Psoas muscle (tissue), 8 donors: ENCODE results near the gene MUC4. TPM values are rescaled to one million over a fixed set of nuclear protein-coding genes. Genes with fewer than 3 reads are reported as not detected.

ENCODE experiments used
- ATAC-seq, 4 donors: fragments of 200-7000 bp; cut with Tn5 transposase; one replicate each; pipeline ENCODE4 v1.9.1; 2020; ENCODE audit warnings: moderate library complexity in 3 of 4, mild to moderate bottlenecking in 2 of 4
- DNase-seq, 2 donors: peaks; one replicate each; pipeline ENCODE4 v3.0.0-alpha.2; 2020
- H3K27ac ChIP-seq: fragments of 200-600 bp; one replicate; pipeline ENCODE4 v1.8.0; 2022
- H3K27me3 ChIP-seq, 3 donors: fragments of 200-600 bp in 1 of 3; one replicate each; pipeline versions ENCODE4 v1.6.1 to v1.8.0; 2013 to 2022; ENCODE audit warnings: low read length in 2 of 3, mild to moderate bottlenecking in 2 of 3, moderate library complexity in 1 of 3; ENCODE audit not compliant: insufficient read depth in 3 of 3
- H3K36me3 ChIP-seq, 2 donors: fragments of 200-600 bp in 1 of 2; one replicate each; pipeline versions ENCODE4 v1.6.1 to v1.8.0; 2013 to 2022; ENCODE audit warnings: low read depth in 1 of 2, mild to moderate bottlenecking in 1 of 2, moderate library complexity in 1 of 2; ENCODE audit not compliant: insufficient read depth in 1 of 2
- H3K4me1 ChIP-seq: fragments of 200-600 bp; one replicate; pipeline ENCODE4 v1.8.0; 2022
- H3K4me3 ChIP-seq: fragments of 200-600 bp; one replicate; pipeline ENCODE4 v1.8.0; 2022; ENCODE audit warnings: mild to moderate bottlenecking
- H3K9me3 ChIP-seq: fragments of 200-600 bp; one replicate; pipeline ENCODE4 v1.8.0; 2022
- WGBS, 3 donors: extraction: QIAGEN DNeasy Blood & Tissue Kit; methylation state at CpG; one replicate each; pipeline versions ENCODE4 v1.1.6 to v1.1.7; 2013; 5-methylcytosine and 5-hydroxymethylcytosine counted together
- intact Hi-C, 2 donors: fragments of 100-400 bp; cut with DNase I; formaldehyde crosslinking; loops; one replicate each; pipeline versions ENCODE4 v1.11.0 to v1.14.2; 2022
- polyA plus RNA-seq, 3 donors: library from polyadenylated mRNA; stranded (reverse); fragments of 200-250 nt; gene quantifications; one replicate each; pipeline ENCODE4 v1.2.3, GENCODE V29; 2013
- total RNA-seq, 4 donors: library from RNA; stranded (reverse); fragmentation: NEBNext Ultra II Directional in 2 of 4; extraction: Animal tissue kit (Norgen Biotek cat#: 25700) in 2 of 4; gene quantifications; one replicate each; pipeline versions ENCODE4 v1.2.1 to v1.2.4, GENCODE V29; 2021 to 2023
- TF ChIP-seq, protein P1 (sequence below): fragments of 200-600 bp; IDR thresholded peaks from one replicate; pipeline ENCODE4 v1.8.0; 2022; ENCODE audit warnings: antibody characterized with exemption
- donor health status: healthy with polysubstance abuse.
- donor health status: DM: no; HTN: no; CAD: no; lungs with moderate emphysema.
- donor health status: Bipolar disorder and iron deficiency.
- donor health status: healthy.
- donor health status: DM: yes; HTN: yes; CAD: no.
- donor health status: DM: no; HTN: no; CAD: no.
- donor health status: DM: no; HTN: no; CAD: no.
- donor health status: DM: yes; HTN: yes; CAD: no.

MUC4 gene
- total and polyA plus RNA-seq, 7 donors: 0.01 to 0.08 (median 0.02) TPM; not detected in 4

DNA sequence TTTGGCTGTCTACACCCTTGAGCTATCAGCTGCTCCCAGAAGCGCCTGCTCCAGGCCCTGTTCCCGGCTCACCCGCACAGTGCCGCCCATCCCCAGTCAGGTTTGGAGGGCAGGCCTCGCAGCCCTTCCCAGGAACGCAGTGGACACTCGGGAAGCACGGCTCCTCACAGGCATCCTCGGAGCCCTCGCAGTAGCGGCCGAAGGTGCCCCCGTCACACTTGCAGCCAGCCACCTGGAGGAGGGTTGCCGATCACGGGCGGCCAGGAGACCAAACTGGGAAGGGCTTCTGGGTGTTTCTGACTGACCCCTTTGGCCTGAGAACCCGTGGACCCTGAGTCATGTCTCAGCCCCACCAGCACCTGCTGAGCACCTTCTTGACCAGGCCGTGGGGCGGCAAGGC, 57.6 kb downstream of the MUC4 start:
- DNase-seq: no peak
- H3K4me1 ChIP-seq: no peaks in the 10 kb centered on the region
- no peak overlapping the region for H3K27ac ChIP-seq
- TF ChIP-seq, protein P1, sequence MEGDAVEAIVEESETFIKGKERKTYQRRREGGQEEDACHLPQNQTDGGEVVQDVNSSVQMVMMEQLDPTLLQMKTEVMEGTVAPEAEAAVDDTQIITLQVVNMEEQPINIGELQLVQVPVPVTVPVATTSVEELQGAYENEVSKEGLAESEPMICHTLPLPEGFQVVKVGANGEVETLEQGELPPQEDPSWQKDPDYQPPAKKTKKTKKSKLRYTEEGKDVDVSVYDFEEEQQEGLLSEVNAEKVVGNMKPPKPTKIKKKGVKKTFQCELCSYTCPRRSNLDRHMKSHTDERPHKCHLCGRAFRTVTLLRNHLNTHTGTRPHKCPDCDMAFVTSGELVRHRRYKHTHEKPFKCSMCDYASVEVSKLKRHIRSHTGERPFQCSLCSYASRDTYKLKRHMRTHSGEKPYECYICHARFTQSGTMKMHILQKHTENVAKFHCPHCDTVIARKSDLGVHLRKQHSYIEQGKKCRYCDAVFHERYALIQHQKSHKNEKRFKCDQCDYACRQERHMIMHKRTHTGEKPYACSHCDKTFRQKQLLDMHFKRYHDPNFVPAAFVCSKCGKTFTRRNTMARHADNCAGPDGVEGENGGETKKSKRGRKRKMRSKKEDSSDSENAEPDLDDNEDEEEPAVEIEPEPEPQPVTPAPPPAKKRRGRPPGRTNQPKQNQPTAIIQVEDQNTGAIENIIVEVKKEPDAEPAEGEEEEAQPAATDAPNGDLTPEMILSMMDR: no peak
- no peaks in the 10 kb centered on the region for H3K36me3 ChIP-seq
- peaks cover 0 to 23% (median 15%) of the 10 kb centered on the region in 3 donors for H3K27me3 ChIP-seq
- no peak overlapping the region for H3K4me3 ChIP-seq
- ATAC-seq: no peak
- H3K9me3 ChIP-seq: no peaks in the 10 kb centered on the region
- intact Hi-C loops: no loop called here
- 91 to 97% (median 94%) methylated on average over 19 of the region's 19 CpGs for WGBS, 3 donors

DNA sequence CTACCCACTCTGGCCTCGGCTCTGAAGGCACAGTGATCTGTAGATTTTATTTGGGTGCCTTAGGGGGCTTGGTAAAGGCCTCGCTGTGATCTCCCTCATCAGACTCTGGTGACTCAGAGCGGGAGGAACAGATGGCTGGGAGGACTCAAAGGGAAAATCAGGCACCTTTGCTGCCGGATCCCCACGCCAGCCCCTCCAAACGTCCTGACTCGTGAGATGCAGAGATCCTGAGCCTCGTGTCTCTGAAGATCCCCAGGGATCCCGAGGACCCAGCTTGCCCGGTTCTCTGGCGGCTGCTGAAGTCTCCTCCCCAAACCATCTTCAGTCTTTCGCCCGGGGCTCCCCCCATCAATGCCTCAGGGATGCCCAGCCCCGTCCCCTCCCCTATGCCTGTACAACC, 58.1 kb downstream of the MUC4 start:
- DNase-seq (peak in 1 of 2 donors; percentile 32), ATAC-seq (no peak)
- H3K27me3 ChIP-seq: peaks cover 0 to 17% (median 10%) of the 10 kb centered on the region in 3 donors
- no peaks in the 10 kb centered on the region for H3K9me3 ChIP-seq
- TF ChIP-seq, protein P1: no peak
- H3K4me3 ChIP-seq: no peak overlapping the region
- no peaks in the 10 kb centered on the region for H3K36me3 ChIP-seq
- intact Hi-C loops: no loop called here
- H3K27ac ChIP-seq: no peak overlapping the region
- H3K4me1 ChIP-seq: no peaks in the 10 kb centered on the region
- WGBS, 3 donors: 83 to 90% (median 84%) methylated on average over 14 of the region's 14 CpGs

DNA sequence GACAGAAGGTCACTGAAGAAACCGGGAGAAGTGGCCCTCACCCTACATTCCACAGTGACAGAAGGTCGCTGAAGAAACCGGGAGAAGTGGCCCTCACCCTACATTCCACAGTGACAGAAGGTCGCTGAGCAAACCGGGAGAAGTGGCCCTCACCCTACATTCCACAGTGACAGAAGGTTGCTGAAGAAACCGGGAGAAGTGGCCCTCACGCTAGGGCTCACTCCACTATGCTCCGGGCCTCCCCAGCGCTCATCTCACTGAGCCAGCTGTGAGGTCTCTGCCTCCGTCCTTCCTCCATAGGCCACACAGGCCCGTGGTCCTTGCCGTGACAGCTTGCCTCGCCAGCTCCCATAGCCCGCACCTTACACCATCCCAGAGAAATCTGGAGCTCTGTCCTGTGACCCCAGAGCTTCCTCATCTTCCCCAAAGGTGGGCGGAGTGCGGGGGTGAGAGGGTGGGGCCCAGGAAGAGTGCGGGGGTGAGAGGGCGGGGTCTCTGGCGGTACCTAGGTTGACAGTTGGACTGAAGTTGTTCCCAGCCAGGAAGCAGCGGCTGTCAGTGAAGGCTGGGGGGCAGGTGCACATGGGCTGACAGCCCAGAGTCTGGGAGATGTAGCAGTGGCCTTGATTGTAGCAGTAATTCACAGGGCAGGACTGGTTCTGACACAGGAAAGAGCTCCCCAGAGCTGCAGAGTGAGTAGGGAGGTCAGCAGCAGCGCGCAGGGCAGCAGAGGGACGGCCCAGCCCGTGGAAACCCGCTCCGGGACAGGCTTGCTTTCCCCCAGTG, 59.0 kb downstream of the MUC4 start:
- no peak for ATAC-seq
- H3K9me3 ChIP-seq: no peaks in the 10 kb centered on the region
- no peak for DNase-seq
- TF ChIP-seq, protein P1: no peak
- intact Hi-C loops: no loop called here
- H3K4me3 ChIP-seq: no peak overlapping the region
- peaks cover 0 to 9% (median 7%) of the 10 kb centered on the region in 3 donors for H3K27me3 ChIP-seq
- no peaks in the 10 kb centered on the region for H3K36me3 ChIP-seq
- no peaks in the 10 kb centered on the region for H3K4me1 ChIP-seq
- WGBS, 3 donors: 83 to 84% (median 83%) methylated on average over 22 to 26 of the region's 26 CpGs
- H3K27ac ChIP-seq: no peak overlapping the region

DNA sequence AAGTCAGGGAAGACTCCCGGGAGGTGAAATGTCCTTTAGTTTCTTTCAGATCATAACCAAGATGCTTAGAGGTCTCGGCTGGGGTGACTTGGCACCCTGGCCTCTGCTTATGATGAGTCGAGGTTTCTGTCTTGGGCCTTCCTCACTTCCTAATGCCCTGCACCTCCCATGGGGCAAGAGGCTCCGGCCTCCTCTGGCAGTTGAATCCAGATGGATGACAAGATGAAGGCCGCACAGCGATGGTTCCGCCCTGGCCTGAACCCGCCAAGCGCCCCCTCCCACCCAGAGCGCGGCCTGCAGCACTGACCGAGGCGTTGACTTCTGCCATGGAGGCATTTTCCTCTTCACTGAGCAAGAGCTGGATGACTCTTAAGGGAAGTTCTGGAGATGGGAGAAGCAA, 59.7 kb downstream of the MUC4 start:
- TF ChIP-seq, protein P1: no peak
- no peak for ATAC-seq
- WGBS, 3 donors: 92 to 94% (median 92%) methylated on average over 13 of the region's 13 CpGs

More for the DNA sequence above, 59.7 kb downstream of the MUC4 start:
- H3K27me3 ChIP-seq: peaks cover 0 to 2% (median 1%) of the 10 kb centered on the region in 3 donors
- H3K4me3 ChIP-seq: no peak overlapping the region
- no peaks in the 10 kb centered on the region for H3K4me1 ChIP-seq
- H3K9me3 ChIP-seq: no peaks in the 10 kb centered on the region
- no peak overlapping the region for H3K27ac ChIP-seq
- intact Hi-C loops: no loop called here
- H3K36me3 ChIP-seq: no peaks in the 10 kb centered on the region
- DNase-seq: no peak
